ENCODE data around the gene PANK4. TPM values are rescaled to one million over a fixed set of nuclear protein-coding genes. Genes with fewer than 3 reads are reported as not detected.

Gene PANK4
- total RNA-seq, 2 experiments from 2014 or later: 32.4 to 39.2 TPM

DNA sequence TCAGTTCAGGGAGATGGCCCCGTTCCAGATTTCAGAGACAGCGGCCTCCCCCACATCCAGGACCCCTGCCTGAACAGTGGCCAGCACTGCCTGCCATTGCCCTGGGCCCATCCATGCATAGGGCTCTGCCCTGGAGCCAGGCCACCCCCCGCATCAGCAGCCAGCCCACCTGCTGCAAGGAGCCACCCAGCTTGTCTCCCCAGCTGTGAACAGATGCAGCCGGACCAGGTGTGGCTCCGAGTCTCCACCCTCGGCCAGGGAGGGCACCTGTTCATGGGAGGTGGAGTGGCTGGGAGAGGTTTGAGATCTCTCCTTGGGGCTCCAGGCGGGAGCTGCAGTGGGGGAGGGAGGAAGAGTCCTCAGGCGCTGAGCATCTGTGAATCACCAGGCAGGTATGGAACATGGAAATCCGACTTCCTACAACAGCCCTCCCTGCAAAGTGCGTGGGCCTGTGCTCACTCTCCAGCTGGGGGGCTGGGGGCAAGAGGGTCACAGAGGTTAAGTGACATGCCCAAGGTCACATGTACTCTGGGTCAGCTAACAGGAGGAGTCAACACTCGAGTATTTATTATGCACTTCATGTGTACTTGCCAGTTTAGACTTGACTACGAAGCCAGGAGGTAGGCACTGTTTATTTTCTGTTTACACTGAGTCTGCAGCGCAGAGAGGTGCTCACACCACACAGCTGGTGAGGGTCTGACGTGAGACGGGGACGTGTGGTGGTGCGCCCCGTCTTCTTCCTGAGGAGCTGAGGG lies 8.5 kb upstream of the PANK4 start:
- Mint-ChIP-seq H3K4me1 (no peaks in the 10 kb centered on the region), H3K27ac (no peak overlapping the region), H3K27me3 (peaks cover 13% of the 10 kb centered on the region), H3K36me3 (ENCODE audit: low read depth) (no peaks in the 10 kb centered on the region), H3K9me3 (ENCODE audit: low read depth) (no peaks in the 10 kb centered on the region), H3K4me3 (no peak overlapping the region)
- ATAC-seq (no peak), DNase-seq (no peak)
- POLR2A ChIA-PET: interaction anchor here (0.6 kb wide), 1 partner anchor 315 kb away, joined by 5 read pairs; no protein-coding TSS in a partner anchor
- CTCF ChIA-PET: interaction anchor here (0.9 to 1.3 kb wide), 3 partner anchors 9 to 300 kb away, joined by 4 to 5 read pairs (median 5); partner anchors contain the start of gene PANK4
- intact Hi-C loops (cut with DNase I, micrococcal nuclease): no loop called here

DNA sequence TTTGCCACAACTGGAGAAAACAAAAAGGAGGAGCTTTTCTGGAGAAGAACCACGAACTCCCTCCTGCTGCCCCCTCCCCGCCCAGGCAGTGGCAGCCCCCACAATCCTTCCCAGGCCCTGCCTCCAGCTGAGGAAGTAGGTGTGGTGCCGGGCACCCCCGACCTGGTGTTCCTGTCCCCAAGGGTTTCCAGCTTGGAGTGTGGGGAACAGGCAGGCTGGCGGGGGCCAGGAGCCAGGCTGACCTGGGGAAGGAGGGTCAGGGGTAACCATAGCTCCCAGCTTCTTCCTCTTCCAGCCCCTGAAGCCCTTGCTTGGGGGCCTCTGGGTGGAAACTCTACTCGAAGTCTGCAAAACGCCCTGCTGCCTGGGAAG lies 7.9 kb upstream of the PANK4 start:
- intact Hi-C loops (cut with DNase I, micrococcal nuclease): no loop called here
- no peaks in the 10 kb centered on the region for H3K9me3 Mint-ChIP-seq (ENCODE audit: low read depth)
- H3K4me3 Mint-ChIP-seq: no peak overlapping the region
- H3K27me3 Mint-ChIP-seq: peaks cover 13% of the 10 kb centered on the region
- no peak overlapping the region for H3K27ac Mint-ChIP-seq
- ChIA-PET CTCF (interaction anchor here (0.6 to 1.5 kb wide), 5 partner anchors 10 to 300 kb away, joined by 3 to 5 read pairs (median 4); no protein-coding TSS in a partner anchor), POLR2A (interaction anchor here (0.6 kb wide), 1 partner anchor 314 kb away, joined by 5 read pairs; no protein-coding TSS in a partner anchor)
- no peaks in the 10 kb centered on the region for H3K4me1 Mint-ChIP-seq
- DNase-seq: no peak
- no peaks in the 10 kb centered on the region for H3K36me3 Mint-ChIP-seq (ENCODE audit: low read depth)
- no peak for ATAC-seq

DNA sequence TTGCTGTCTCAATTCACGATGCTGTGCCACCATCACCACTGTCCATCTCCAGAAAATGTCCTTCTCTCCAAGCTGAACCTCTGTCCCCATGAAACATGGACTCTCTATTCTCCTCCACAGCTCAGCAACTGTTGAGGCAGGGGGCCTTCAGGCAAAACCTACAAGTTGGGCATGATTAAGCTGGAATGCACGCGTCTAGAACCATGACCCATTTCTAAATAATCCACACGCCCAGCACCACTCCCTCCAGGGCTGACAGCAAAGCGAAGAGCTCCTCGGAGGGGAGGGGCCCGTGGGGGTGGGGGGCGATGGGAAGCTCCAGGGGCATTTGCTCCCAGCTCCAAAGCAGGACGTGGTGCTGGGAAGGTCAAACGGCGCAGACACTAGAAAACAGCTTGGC lies 7.0 kb upstream of the PANK4 start:
- no peak for ATAC-seq

DNA sequence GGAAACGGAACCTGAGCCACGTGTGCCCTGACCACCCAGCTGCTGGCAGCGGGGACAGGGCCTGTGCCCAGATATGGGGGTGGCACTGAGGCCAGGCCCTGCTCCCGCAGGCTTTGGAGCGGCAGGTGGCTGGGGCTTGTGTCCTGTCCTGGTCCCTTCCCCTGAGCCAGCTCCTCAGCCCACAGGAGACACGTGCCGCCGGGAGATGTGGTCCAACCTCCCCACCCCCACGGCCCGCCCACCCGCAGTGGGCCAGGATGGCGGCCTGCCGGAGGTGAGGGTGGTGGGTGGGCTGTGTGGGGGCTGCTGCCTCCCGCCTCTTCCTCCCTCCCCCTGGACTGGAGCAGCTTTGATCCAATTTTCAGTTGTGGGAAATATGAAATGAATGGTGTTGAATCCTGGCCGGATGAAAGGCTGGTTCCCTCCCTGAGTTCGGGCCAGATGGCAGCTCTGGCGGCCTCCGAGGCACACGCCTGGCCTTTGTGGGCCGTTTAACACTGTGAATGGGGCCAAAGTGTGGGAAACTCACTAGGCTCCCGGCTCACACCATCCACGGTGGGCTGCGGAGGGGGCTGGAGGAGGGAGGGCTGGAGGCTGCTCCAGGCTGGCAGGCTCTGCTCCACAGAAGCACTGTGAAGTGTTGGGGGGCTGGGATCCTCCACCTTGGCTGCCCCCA lies 6.2 kb upstream of the PANK4 start:
- ChIA-PET POLR2A (no interaction called here), CTCF (interaction anchor here (0.6 to 1.5 kb wide), 2 partner anchors 29 to 341 kb away, joined by 3 read pairs; no protein-coding TSS in a partner anchor)
- peaks cover 13% of the 10 kb centered on the region for H3K27me3 Mint-ChIP-seq
- H3K9me3 Mint-ChIP-seq (ENCODE audit: low read depth): no peaks in the 10 kb centered on the region
- DNase-seq: no peak
- no peak for ATAC-seq
- no peaks in the 10 kb centered on the region for H3K36me3 Mint-ChIP-seq (ENCODE audit: low read depth)
- intact Hi-C loops (cut with DNase I, micrococcal nuclease): no loop called here
- H3K27ac Mint-ChIP-seq: no peak overlapping the region
- H3K4me3 Mint-ChIP-seq: no peak overlapping the region
- H3K4me1 Mint-ChIP-seq: peaks cover 7% of the 10 kb centered on the region

More for the DNA sequence above, 7.0 kb upstream of the PANK4 start:
- DNase-seq: no peak
- POLR2A ChIA-PET: no interaction called here
- Mint-ChIP-seq H3K9me3 (ENCODE audit: low read depth) (no peaks in the 10 kb centered on the region), H3K27me3 (peaks cover 13% of the 10 kb centered on the region), H3K27ac (no peak overlapping the region), H3K4me3 (no peak overlapping the region), H3K36me3 (ENCODE audit: low read depth) (no peaks in the 10 kb centered on the region), H3K4me1 (peaks cover 7% of the 10 kb centered on the region)
- intact Hi-C loops (cut with DNase I, micrococcal nuclease): no loop called here
- CTCF ChIA-PET: interaction anchor here (0.6 to 1.5 kb wide), 3 partner anchors 9 to 341 kb away, joined by 3 to 4 read pairs (median 3); no protein-coding TSS in a partner anchor

DNA sequence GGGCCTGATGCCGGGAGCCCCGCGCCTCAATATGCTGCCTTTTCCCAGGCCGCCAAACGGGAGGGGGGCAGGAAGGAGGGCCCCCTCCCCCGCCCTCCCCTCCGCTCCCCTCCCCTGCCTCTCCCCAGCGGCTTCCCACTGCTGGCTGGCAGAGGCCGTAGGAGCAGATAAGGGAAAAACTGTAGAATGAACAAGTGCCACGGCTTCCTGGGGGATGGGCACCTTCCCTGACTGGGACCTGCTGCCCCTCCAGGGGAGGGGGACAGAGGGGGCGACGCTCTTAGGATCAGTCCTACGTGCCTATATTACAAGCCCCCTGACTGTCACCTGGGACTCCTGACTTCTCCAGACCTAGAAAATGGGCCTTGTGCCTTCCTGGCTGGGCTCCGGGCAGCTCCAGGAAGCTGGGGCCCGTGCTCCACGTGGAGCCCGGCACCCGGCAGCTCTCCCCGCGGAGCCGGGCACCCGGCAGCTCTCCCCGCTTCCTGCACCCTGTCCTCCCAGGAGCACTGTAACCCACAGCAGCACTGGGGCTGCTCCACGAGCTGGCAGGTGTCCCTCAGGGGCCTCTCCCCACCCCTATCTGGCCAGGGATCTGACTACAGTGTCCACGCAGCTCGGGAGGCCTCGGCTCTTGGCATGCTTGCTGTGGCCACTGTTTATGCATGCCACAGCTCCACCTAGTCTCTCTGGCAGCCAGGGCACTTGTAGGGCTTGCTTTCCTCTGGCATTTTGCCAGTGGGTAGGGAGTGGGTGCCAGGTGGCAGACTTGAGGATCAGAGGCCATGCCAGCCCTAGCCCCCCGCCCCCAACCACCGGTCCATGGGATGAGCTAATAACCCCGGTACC lies 4.3 kb upstream of the PANK4 start:
- Mint-ChIP-seq H3K4me3 (peak overlapping the region; percentile 44), H3K36me3 (ENCODE audit: low read depth) (no peaks in the 10 kb centered on the region), H3K9me3 (ENCODE audit: low read depth) (no peaks in the 10 kb centered on the region), H3K27ac (no peak overlapping the region), H3K4me1 (peaks cover 14% of the 10 kb centered on the region), H3K27me3 (peaks cover 13% of the 10 kb centered on the region)
- intact Hi-C loops (cut with DNase I, micrococcal nuclease): no loop called here
- ATAC-seq (no peak), DNase-seq (no peak)
- CTCF ChIA-PET: interaction anchor here (0.8 to 1.4 kb wide), 3 partner anchors 9 to 297 kb away, joined by 3 to 6 read pairs (median 4); no protein-coding TSS in a partner anchor
- POLR2A ChIA-PET: interaction anchor here (0.5 kb wide), 1 partner anchor 12 kb away, joined by 3 read pairs; no protein-coding TSS in a partner anchor

DNA sequence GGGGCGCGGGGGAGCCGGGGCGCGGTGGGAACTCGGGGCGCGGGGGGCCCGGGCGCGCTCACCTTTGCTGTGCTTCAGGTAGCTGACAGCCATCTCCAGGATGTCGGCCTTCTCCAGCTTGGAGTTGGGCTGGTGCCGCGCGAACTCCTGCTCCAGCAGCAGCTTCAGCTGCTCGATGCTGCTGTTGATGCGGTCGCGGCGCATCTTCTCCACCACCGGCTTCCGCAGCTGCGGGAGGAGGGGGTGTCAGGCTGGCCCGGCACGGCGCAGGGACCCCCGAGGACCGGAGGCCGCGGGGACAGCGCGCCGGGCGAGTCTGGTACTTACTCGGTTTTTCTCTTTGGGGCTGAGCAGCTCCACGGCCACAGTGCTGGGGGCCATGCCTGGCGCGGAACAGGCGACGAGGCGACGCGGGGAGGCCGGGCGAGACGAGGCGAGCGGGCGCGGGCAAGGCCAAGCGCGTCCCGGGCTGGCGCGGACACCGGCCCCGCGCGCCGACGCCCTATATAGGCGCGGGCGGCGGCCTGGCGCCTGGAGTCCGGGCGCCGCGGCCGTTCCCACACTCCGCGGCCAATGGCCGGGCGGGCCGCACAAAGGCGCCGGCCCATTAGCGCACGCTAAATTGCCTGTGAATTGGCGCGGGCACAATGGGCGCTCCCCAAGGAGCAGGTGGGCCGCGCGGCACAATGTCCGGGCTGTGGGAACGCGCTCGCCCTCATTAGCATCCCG lies 3.6 kb upstream of the PANK4 start, which contains the start of gene HES5:
Gene HES5 (minus strand): TSS at position 480 of the 729 bp plus-strand sequence. CDS start 99 bp downstream, at position 381.
- intact Hi-C loops (cut with DNase I, micrococcal nuclease): loop anchor here in 1 of 2 experiments (10.0 kb wide), 2 partner anchors 1095 to 1325 kb away; partner anchors contain the start of genes CEP104, DFFB and TPRG1L
- H3K4me3 Mint-ChIP-seq: peak within 1 kb of the TSS; percentile 59
- ATAC-seq (no peak), DNase-seq (peak; percentile 36)
- POLR2A ChIA-PET: interaction anchor here (0.5 to 1.4 kb wide), 2 partner anchors 11 to 12 kb away, joined by 3 to 4 read pairs; no protein-coding TSS in a partner anchor
- H3K36me3 Mint-ChIP-seq (ENCODE audit: low read depth): no peaks in the 10 kb centered on the region
- no peak within 1 kb of the TSS for H3K27ac Mint-ChIP-seq
- CTCF ChIA-PET: interaction anchor here (1.0 to 1.4 kb wide), 2 partner anchors 10 to 41 kb away, joined by 4 to 6 read pairs; no protein-coding TSS in a partner anchor
- H3K9me3 Mint-ChIP-seq (ENCODE audit: low read depth): no peaks in the 10 kb centered on the region
- peaks cover 10% of the 10 kb centered on the region for H3K27me3 Mint-ChIP-seq
- peaks cover 19% of the 10 kb centered on the region for H3K4me1 Mint-ChIP-seq

DNA sequence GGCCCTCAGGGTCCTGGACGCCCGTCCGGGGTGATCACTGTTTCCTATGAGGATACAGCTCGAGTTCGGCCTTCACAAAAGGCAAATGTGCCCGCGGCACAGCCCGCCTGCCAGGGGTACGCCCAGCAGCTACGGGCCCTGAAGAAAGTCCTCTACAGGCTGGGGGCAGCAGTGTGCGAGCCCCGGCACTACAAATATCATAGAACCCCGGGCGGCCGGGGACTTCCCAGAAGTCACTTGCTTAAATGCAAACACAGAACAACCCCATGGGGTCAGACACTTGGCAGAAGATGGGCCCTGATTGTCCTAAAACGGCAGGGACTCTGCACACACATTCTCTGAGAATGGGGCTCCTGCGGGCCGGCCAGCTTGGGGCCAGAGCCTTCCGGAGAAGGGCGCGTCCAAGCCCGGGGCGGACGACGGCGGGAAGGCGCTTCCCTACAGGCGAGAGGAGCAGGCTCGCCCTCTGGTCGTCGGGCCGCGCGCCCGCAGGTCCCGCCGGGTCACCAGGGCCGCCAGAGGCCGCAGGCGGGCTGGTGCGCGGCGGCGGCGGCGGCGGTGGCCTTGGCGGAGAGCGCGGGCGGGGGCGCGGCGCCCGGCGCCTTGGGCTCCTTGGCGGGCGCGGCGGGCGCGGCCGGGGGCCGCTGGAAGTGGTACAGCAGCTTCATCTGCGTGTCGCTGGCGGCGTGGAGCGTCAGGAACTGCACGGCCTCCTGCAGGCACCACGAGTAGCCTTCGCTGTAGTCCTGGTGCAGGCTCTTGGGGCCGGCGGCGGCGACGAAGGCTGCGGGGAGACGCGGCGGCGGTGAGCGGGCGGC lies 2.8 kb upstream of the PANK4 start:
- H3K27ac Mint-ChIP-seq: no peak overlapping the region

DNA sequence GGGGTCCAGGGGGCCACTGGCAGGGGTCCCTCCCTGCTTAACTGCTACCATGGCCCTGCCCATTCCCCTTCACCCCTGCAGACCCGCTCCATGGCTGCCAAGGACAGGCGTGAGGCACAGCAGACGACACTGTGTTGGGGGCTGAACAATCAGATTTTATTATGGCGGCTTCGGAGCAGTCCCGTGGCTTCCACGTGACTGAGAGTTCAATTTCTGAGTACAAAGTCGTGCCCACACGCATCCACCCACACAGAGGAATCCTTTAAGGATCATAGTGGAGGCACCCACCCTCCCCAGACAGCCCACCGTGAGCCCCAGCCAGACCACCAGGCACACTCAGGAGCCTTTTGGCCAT lies 2.2 kb upstream of the PANK4 start:
- no peak overlapping the region for H3K27ac Mint-ChIP-seq
- CTCF ChIA-PET: interaction anchor here (1.1 kb wide), 1 partner anchor 17 kb away, joined by 3 read pairs; no protein-coding TSS in a partner anchor

More for the DNA sequence above, 2.8 kb upstream of the PANK4 start:
- peaks cover 27% of the 10 kb centered on the region for H3K4me1 Mint-ChIP-seq
- H3K4me3 Mint-ChIP-seq: peak overlapping the region; percentile 59
- ChIA-PET POLR2A (interaction anchor here (1.4 kb wide), 1 partner anchor 12 kb away, joined by 4 read pairs; no protein-coding TSS in a partner anchor), CTCF (interaction anchor here (1.1 kb wide), 1 partner anchor 17 kb away, joined by 3 read pairs; no protein-coding TSS in a partner anchor)
- no peaks in the 10 kb centered on the region for H3K9me3 Mint-ChIP-seq (ENCODE audit: low read depth)
- peaks cover 10% of the 10 kb centered on the region for H3K27me3 Mint-ChIP-seq
- H3K36me3 Mint-ChIP-seq (ENCODE audit: low read depth): no peaks in the 10 kb centered on the region
- peak; percentile 67 for DNase-seq
- intact Hi-C loops (cut with DNase I, micrococcal nuclease): loop anchor here in 1 of 2 experiments (10.0 kb wide), 2 partner anchors 1096 to 1326 kb away; partner anchors contain the start of genes CEP104, DFFB and TPRG1L
- ATAC-seq: no peak

DNA sequence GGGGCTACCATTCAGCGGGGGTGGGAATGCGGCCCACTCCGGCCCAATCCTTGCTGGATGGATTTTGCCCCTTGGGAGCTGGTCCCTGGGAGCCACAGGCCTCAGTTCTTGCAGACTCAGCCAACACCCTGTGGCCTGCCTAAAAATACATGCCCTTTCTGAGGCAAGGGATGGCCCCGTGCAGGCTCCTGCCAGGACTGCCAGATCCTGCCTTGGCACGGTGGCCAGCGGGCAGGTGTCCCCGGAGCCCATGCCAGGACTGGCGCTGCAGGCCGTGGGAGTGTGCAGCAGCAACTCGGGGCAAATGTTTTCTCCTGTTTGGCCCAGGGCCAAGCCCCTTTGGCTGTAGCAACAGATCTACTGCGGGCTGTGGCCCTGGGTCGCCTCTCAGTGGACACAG lies 1.6 kb upstream of the PANK4 start:
- POLR2A ChIA-PET: no interaction called here
- ATAC-seq (no peak), DNase-seq (no peak)
- no peaks in the 10 kb centered on the region for H3K9me3 Mint-ChIP-seq (ENCODE audit: low read depth)
- no peak overlapping the region for H3K4me3 Mint-ChIP-seq
- CTCF ChIA-PET: interaction anchor here (0.7 kb wide), 1 partner anchor 12 kb away, joined by 3 read pairs; no protein-coding TSS in a partner anchor
- H3K27me3 Mint-ChIP-seq: peaks cover 7% of the 10 kb centered on the region
- H3K4me1 Mint-ChIP-seq: peaks cover 37% of the 10 kb centered on the region
- intact Hi-C loops (cut with DNase I, micrococcal nuclease): loop anchor here in 1 of 2 experiments (10.0 kb wide), 2 partner anchors 1097 to 1327 kb away; partner anchors contain the start of genes CEP104, DFFB and TPRG1L
- H3K36me3 Mint-ChIP-seq (ENCODE audit: low read depth): no peaks in the 10 kb centered on the region
- no peak overlapping the region for H3K27ac Mint-ChIP-seq

More for the DNA sequence above, 2.2 kb upstream of the PANK4 start:
- DNase-seq (no peak), ATAC-seq (no peak)
- intact Hi-C loops (cut with DNase I, micrococcal nuclease): loop anchor here in 1 of 2 experiments (10.0 kb wide), 2 partner anchors 1096 to 1326 kb away; partner anchors contain the start of genes CEP104, DFFB and TPRG1L
- Mint-ChIP-seq H3K36me3 (ENCODE audit: low read depth) (no peaks in the 10 kb centered on the region), H3K4me1 (peaks cover 32% of the 10 kb centered on the region), H3K27me3 (peaks cover 10% of the 10 kb centered on the region), H3K4me3 (peak overlapping the region; percentile 59), H3K9me3 (ENCODE audit: low read depth) (no peaks in the 10 kb centered on the region)
- POLR2A ChIA-PET: no interaction called here

Data from activated CD4-positive, alpha-beta T cell treated with anti-CD3 and anti-CD28 coated beads for 36 hours (primary cell).